OCI-LY1 (cell line): ENCODE results near the gene APPBP2.

Experiments
- EZH2 ChIP-seq: fragments of 200-600 bp; sonication (generic), shearing (Covaris generic); IDR thresholded peaks from 2 replicates; pipeline ENCODE4 v1.8.0; 2017; ENCODE audit warnings: borderline replicate concordance, mixed run types, mild to moderate bottlenecking, antibody characterized with exemption, low read length, moderate library complexity, mixed read lengths
- TF ChIP-seq, protein P1 (sequence below): fragments of 200-600 bp; sonication (generic), shearing (Covaris generic); IDR thresholded peaks from 2 replicates; pipeline ENCODE4 v1.5.1; 2017; ENCODE audit warnings: mild to moderate bottlenecking, antibody characterized with exemption, low read length, moderate library complexity, mixed read lengths

DNA sequence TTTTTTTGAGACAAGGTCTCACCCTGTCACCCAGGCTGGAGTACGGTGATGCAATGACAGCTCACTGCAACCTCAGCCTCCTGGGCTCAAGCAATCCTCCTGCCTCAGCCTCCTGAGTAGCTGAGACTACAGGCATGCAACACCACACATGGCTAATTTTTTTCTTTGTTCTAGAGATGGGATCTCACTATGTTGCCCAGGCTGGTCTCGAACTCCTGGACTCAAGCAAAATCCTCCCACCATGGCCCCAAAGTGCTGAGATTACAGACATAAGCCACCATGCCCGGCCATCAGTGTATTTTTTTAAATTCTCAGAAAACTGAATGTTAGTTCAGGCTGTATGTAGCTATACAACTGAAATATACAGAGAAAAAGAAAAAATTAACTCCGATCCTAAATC is 6.2 kb downstream of the APPBP2 start:
- TF ChIP-seq, protein P1, sequence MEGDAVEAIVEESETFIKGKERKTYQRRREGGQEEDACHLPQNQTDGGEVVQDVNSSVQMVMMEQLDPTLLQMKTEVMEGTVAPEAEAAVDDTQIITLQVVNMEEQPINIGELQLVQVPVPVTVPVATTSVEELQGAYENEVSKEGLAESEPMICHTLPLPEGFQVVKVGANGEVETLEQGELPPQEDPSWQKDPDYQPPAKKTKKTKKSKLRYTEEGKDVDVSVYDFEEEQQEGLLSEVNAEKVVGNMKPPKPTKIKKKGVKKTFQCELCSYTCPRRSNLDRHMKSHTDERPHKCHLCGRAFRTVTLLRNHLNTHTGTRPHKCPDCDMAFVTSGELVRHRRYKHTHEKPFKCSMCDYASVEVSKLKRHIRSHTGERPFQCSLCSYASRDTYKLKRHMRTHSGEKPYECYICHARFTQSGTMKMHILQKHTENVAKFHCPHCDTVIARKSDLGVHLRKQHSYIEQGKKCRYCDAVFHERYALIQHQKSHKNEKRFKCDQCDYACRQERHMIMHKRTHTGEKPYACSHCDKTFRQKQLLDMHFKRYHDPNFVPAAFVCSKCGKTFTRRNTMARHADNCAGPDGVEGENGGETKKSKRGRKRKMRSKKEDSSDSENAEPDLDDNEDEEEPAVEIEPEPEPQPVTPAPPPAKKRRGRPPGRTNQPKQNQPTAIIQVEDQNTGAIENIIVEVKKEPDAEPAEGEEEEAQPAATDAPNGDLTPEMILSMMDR, result no peak
- no peak for TF ChIP-seq EZH2
